Brain microvascular endothelial cell (primary cell): ENCODE measurements around the gene POU6F2.

Experiments
- DNase-seq: peaks from one replicate; pipeline ENCODE4 v3.0.0-alpha.2; 2020
- H3K27ac ChIP-seq: fragments of 250-450 bp; sonication (Bioruptor Pico); 2 replicates; pipeline ENCODE4 v1.5.1; 2020; ENCODE audit warnings: mild to moderate bottlenecking, moderate library complexity
- H3K27me3 ChIP-seq: fragments of 250-450 bp; sonication (Bioruptor Pico); replicated peaks from 2 replicates; pipeline ENCODE4 v1.5.1; 2020; ENCODE audit warnings: mild to moderate bottlenecking
- H3K36me3 ChIP-seq: fragments of 250-450 bp; sonication (Bioruptor Pico); replicated peaks from 2 replicates; pipeline ENCODE4 v1.5.1; 2020; ENCODE audit warnings: mild to moderate bottlenecking
- H3K4me3 ChIP-seq: 2 replicates; pipeline ENCODE4 v1.5.1; 2011; ENCODE audit warnings: low read depth, mild to moderate bottlenecking, control low read depth, low read length, moderate library complexity
- in situ Hi-C: cut with HindIII; loops from 2 replicates; pipeline ENCODE4 v1.10.0; 2017; ENCODE audit warnings: low sequenced_read_pairs, low pct_ligation_motif_present
- TF ChIP-seq, protein P1 (sequence below): IDR thresholded peaks from 2 replicates; pipeline ENCODE4 v1.5.1; 2011; ENCODE audit warnings: low read depth, mild to moderate bottlenecking, moderate library complexity, low read length, control low read depth, inconsistent platforms; ENCODE audit errors: missing control alignments

POU6F2 gene

DNA sequence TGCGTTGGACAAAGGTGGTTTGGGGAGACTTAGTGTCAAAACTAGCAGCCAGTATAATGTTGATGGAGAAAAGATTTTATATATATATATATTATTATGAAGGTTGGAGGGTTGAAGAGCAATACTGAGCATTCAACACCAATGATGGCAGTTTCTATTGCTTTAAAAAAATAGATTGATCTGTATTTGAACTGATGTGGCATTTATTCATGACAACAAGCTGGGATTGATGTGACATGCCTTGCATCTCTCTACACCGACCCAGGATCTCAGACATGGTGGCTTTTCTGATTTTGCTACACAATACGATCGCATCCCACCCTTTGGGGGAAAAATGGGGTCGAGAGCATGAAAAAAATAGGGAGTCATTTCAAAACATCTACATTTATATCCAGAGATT, 175.4 kb downstream of the POU6F2 start:
- H3K27me3 ChIP-seq = no peaks in the 10 kb centered on the region
- H3K36me3 ChIP-seq = no peaks in the 10 kb centered on the region
- in situ Hi-C loops = no loop called here
- no peak for DNase-seq
- TF ChIP-seq, protein P1, sequence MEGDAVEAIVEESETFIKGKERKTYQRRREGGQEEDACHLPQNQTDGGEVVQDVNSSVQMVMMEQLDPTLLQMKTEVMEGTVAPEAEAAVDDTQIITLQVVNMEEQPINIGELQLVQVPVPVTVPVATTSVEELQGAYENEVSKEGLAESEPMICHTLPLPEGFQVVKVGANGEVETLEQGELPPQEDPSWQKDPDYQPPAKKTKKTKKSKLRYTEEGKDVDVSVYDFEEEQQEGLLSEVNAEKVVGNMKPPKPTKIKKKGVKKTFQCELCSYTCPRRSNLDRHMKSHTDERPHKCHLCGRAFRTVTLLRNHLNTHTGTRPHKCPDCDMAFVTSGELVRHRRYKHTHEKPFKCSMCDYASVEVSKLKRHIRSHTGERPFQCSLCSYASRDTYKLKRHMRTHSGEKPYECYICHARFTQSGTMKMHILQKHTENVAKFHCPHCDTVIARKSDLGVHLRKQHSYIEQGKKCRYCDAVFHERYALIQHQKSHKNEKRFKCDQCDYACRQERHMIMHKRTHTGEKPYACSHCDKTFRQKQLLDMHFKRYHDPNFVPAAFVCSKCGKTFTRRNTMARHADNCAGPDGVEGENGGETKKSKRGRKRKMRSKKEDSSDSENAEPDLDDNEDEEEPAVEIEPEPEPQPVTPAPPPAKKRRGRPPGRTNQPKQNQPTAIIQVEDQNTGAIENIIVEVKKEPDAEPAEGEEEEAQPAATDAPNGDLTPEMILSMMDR = no peak
- H3K4me3 ChIP-seq = no peak overlapping the region
- H3K27ac ChIP-seq = no peak overlapping the region

DNA sequence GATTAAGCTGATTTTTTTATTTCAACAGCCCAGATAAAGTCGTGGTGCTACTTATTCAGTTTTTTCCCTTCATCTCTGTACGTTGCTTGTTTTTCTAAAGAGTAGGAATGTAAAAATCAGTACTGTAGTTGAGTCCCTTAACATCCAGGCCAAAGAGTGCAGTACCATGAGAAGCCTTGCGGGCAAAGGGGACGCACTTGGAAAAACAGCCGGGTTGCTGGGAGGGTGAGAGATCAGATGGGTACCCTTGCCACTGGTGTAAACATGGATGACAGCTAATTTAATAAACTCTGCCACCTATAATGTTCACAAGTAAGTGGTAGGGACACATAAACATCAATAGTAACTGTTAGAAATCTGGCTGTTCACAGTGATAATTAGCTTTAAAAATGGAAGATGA, 175.9 kb downstream of the POU6F2 start:
- in situ Hi-C loops = no loop called here
- DNase-seq = no peak
- no peaks in the 10 kb centered on the region for H3K36me3 ChIP-seq

DNA sequence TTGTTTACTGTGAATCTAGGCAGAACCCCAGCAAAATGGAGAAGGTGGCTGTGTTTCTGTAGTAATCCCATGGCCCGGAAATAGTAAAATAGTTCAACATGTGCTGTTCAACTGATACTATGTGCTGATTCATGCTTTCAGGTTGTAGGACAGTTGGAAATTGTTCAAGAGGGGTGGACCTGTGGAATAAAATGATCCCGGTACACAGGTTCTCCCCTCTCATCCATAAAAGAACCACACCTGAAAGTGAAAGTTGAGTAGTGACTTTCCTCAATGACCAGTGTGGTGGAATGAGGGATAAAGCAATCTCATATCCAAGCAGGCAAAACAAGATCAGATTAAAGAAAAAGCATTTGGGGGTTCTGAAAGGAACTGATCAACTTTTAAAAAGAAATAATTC, 177.1 kb downstream of the POU6F2 start:
- no peaks in the 10 kb centered on the region for H3K27me3 ChIP-seq
- in situ Hi-C loops = no loop called here
- no peak for DNase-seq
- H3K4me3 ChIP-seq = no peak overlapping the region
- no peaks in the 10 kb centered on the region for H3K36me3 ChIP-seq
- H3K27ac ChIP-seq = no peak overlapping the region
- TF ChIP-seq, protein P1 = no peak

More for the DNA sequence above, 175.9 kb downstream of the POU6F2 start:
- H3K27me3 ChIP-seq = no peaks in the 10 kb centered on the region
- H3K27ac ChIP-seq = no peak overlapping the region
- H3K4me3 ChIP-seq = no peak overlapping the region
- TF ChIP-seq, protein P1 = no peak

DNA sequence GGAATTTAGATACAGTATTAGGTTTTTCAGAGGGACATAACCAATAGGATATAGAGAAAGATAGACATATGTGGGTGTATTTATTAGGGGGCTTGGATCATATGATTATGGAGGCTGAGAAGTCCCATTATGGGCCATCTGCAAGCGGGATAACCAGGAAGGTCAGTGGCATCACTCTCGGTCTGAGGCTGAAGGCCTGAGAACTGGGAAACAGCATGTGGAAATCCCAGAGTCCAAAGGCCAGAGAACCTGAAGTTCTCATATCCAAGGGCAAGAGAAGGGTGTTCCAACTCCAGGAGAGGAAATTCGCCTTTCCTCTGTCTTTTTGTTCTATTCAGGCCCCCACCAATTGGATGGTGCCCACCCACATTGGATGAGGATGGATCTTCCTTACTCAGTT, 180.7 kb downstream of the POU6F2 start:
- TF ChIP-seq, protein P1 = no peak
- Histone ChIP-seq H3K4me3 (no peak overlapping the region), H3K36me3 (no peaks in the 10 kb centered on the region), H3K27me3 (no peaks in the 10 kb centered on the region), H3K27ac (no peak overlapping the region)
- in situ Hi-C loops = no loop called here
- no peak for DNase-seq

DNA sequence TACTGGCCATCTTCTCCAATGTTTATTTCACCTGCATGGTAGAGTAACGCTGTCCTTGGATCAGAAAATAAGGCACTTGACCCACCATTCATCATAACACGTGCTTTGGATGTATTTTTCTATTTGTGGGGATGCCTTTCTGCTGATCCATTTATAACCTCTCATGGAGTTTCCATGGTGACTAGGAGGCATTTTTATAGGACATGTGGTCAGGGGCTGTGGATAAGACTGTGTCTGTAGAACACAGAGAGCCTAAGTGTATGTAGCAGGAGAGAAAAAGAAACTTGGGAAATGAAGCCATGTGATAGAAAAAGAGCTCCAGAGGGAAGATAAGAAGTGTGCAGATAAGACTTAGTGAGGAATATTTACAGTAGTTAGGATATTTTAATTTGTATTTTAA, 184.2 kb downstream of the POU6F2 start:
- Histone ChIP-seq H3K36me3 (no peaks in the 10 kb centered on the region), H3K4me3 (no peak overlapping the region), H3K27ac (no peak overlapping the region), H3K27me3 (no peaks in the 10 kb centered on the region)
- in situ Hi-C loops = no loop called here
- DNase-seq = no peak
- TF ChIP-seq, protein P1 = no peak

DNA sequence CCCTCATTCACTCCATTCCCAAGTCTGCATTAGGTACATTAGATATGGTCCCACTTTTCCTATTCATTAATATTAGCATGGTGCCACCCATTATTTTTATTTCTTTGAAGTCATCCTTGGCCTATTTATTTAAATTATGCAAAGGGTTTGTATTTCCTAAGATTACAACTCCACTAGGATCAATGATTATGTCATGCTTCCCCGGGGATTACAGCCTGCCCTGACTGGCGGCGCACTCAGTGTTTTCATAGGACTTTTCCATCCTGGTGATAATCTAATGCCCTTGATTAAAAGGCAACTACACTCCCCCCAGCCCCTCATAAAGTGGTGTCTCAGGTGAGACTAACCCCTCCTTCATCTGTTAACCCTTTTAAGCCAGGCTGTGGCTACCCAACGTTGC, 187.2 kb downstream of the POU6F2 start:
- TF ChIP-seq, protein P1 = no peak
- DNase-seq = no peak
- H3K27ac ChIP-seq = no peak overlapping the region
- no peaks in the 10 kb centered on the region for H3K36me3 ChIP-seq
- H3K4me3 ChIP-seq = no peak overlapping the region
- in situ Hi-C loops = no loop called here
- H3K27me3 ChIP-seq = no peaks in the 10 kb centered on the region
